HCT116 (cell line): ENCODE results near the gene CACNG5. TPM values are rescaled to one million over a fixed set of nuclear protein-coding genes. Genes with fewer than 3 reads are reported as not detected.

Experiments used
- ATAC-seq: fragments of 200-7000 bp; cut with Tn5 transposase; 2 replicates; pipeline ENCODE4 v1.9.1; 2020; ENCODE audit warnings: mild to moderate bottlenecking, moderate library complexity
- BruUV-seq: library from RNA; stranded (reverse); fragments of 400-500 nt; replicated peaks from 2 replicates; lab custom pipeline; 2021; lab: Mats Ljungman, UMichigan
- CTCF ChIA-PET: fragments of 300-600 bp; sonication (Branson Sonifier 250); formaldehyde crosslinking; loops from one replicate; lab custom pipeline; 2021; ENCODE audit warnings: antibody characterized with exemption; lab: Charles Lee
- POLR2A ChIA-PET: fragments of 300-600, 350-600 bp; sonication (Branson Sonifier 250); formaldehyde crosslinking; loops from one replicate; lab custom pipeline; 2021; ENCODE audit warnings: antibody characterized with exemption; lab: Charles Lee
- RAD21 ChIA-PET, 2 experiments: fragments of 300-600 bp; sonication (Branson Sonifier 250); formaldehyde crosslinking; loops; one replicate each; lab custom pipeline; 2023; ENCODE audit warnings: low total read pairs in 2 of 2; ENCODE audit not compliant: uncharacterized antibody in 2 of 2, unreplicated experiment in 2 of 2, low non-redundant PET in 1 of 2; lab: Charles Lee
- DNase-seq: peaks from one replicate; pipeline ENCODE4 v3.0.0-alpha.2; 2010; ENCODE audit warnings: low read depth, low spot score
- H2AFZ ChIP-seq: fragments of 200-600 bp; shearing (Covaris generic), sonication (generic); 2 replicates; pipeline ENCODE4 v1.6.1; 2017; ENCODE audit warnings: low read depth, mixed run types, mixed read lengths, antibody characterized with exemption, low read length; ENCODE audit not compliant: poor library complexity, severe bottlenecking
- H3K27ac ChIP-seq: 2 replicates; pipeline ENCODE4 v1.5.1; 2012; ENCODE audit warnings: low read depth, low read length
- H3K27me3 ChIP-seq: fragments of 200-600 bp; sonication (generic); 2 replicates; pipeline ENCODE4 v1.6.1; 2016; ENCODE audit warnings: mixed run types, low read length, mixed read lengths; ENCODE audit not compliant: insufficient read depth
- H3K36me3 ChIP-seq, 2 experiments: fragments of 200-500 bp in 1 of 2; fragments of 200-600 bp in 1 of 2; sonication (Bioruptor generic) in 1 of 2; sonication (generic) in 1 of 2; 2 replicates each; pipeline versions ENCODE4 v1.5.1 to v1.6.1; 2014 to 2016; ENCODE audit warnings: low read length in 2 of 2, inconsistent platforms in 1 of 2, mixed read lengths in 1 of 2, mixed run types in 1 of 2; ENCODE audit not compliant: insufficient read depth in 2 of 2, control insufficient read depth in 1 of 2
- H3K4me1 ChIP-seq, 2 experiments: fragments of 200-600 bp in 1 of 2; sonication (generic) in 1 of 2; 2 replicates each; pipeline versions ENCODE4 v1.5.1 to v1.6.1; 2012 to 2017; ENCODE audit warnings: low read length in 2 of 2, inconsistent platforms in 1 of 2, mild to moderate bottlenecking in 1 of 2, mixed read lengths in 1 of 2, mixed run types in 1 of 2, moderate library complexity in 1 of 2; ENCODE audit not compliant: insufficient read depth in 2 of 2, control insufficient read depth in 1 of 2
- H3K4me2 ChIP-seq: fragments of 200-600 bp; sonication (generic); 2 replicates; pipeline ENCODE4 v1.6.1; 2017; ENCODE audit warnings: mixed run types, low read length, mixed read lengths
- H3K4me3 ChIP-seq, 2 experiments: fragments of 200-600 bp in 1 of 2; sonication (generic) in 1 of 2; replicated peaks in 1 of 2; 2 replicates each; pipeline ENCODE4 v1.5.1; 2011 to 2016; ENCODE audit warnings: low read length in 2 of 2, control low read depth in 1 of 2, low read depth in 1 of 2, mild to moderate bottlenecking in 1 of 2, mixed read lengths in 1 of 2, mixed run types in 1 of 2
- H3K79me2 ChIP-seq: fragments of 200-600 bp; sonication (generic); 2 replicates; pipeline ENCODE4 v1.6.1; 2017; ENCODE audit warnings: mild to moderate bottlenecking, mixed run types, low read length, moderate library complexity, mixed read lengths; ENCODE audit not compliant: insufficient read depth
- H3K9ac ChIP-seq: fragments of 200-600 bp; sonication (generic); 2 replicates; pipeline ENCODE4 v1.6.1; 2016; ENCODE audit warnings: low read length, mixed read lengths
- H3K9me2 ChIP-seq: fragments of 200-600 bp; sonication (generic), shearing (Covaris generic); 2 replicates; pipeline ENCODE4 v1.6.1; 2017; ENCODE audit warnings: mixed run types, mild to moderate bottlenecking, moderate library complexity; ENCODE audit not compliant: insufficient read depth
- H3K9me3 ChIP-seq, 2 experiments: fragments of 200-500 bp in 1 of 2; fragments of 200-600 bp in 1 of 2; sonication (Bioruptor generic) in 1 of 2; sonication (generic) in 1 of 2; 2 replicates each; pipeline ENCODE4 v1.6.1; 2014 to 2017; ENCODE audit warnings: low read length in 2 of 2, mixed read lengths in 2 of 2, inconsistent platforms in 1 of 2, low read depth in 1 of 2, mild to moderate bottlenecking in 1 of 2, mixed run types in 1 of 2, moderate library complexity in 1 of 2; ENCODE audit not compliant: control insufficient read depth in 1 of 2, insufficient read depth in 1 of 2
- H4K20me1 ChIP-seq: fragments of 200-600 bp; sonication (generic), shearing (Covaris generic); 2 replicates; pipeline ENCODE4 v1.6.1; 2017; ENCODE audit warnings: mixed run types, mild to moderate bottlenecking, moderate library complexity; ENCODE audit not compliant: insufficient read depth
- CBX3 ChIP-seq: IDR thresholded peaks from 2 replicates; pipeline ENCODE4 v1.6.1; 2012; ENCODE audit warnings: low read depth
- CEBPB ChIP-seq: IDR thresholded peaks from 2 replicates; pipeline ENCODE4 v1.6.1; 2012; ENCODE audit warnings: low read depth
- EGR1 ChIP-seq: IDR thresholded peaks from 2 replicates; pipeline ENCODE4 v1.6.1; 2012; ENCODE audit warnings: low read depth
- EZH2 ChIP-seq: fragments of 200-600 bp; sonication (generic); IDR thresholded peaks from 2 replicates; pipeline ENCODE4 v1.6.1; 2017; ENCODE audit warnings: antibody characterized with exemption, mixed run types
- JUND ChIP-seq: IDR thresholded peaks from 2 replicates; pipeline ENCODE4 v1.6.1; 2012
- POLR2A ChIP-seq: IDR thresholded peaks from 2 replicates; pipeline ENCODE4 v1.7.0; 2011; ENCODE audit warnings: borderline replicate concordance; ENCODE audit not compliant: insufficient read depth, insufficient read length; ENCODE audit errors: extremely low read depth
- POLR2AphosphoS5 ChIP-seq: IDR thresholded peaks from 2 replicates; pipeline ENCODE4 v1.6.1; 2011; ENCODE audit warnings: mild to moderate bottlenecking, low read depth, low read length, moderate library complexity
- RAD21 ChIP-seq: IDR thresholded peaks from 2 replicates; pipeline ENCODE4 v1.6.1; 2012; ENCODE audit warnings: low read depth, mild to moderate bottlenecking
- SIN3A ChIP-seq: IDR thresholded peaks from 2 replicates; pipeline ENCODE4 v1.6.1; 2012; ENCODE audit warnings: low read depth
- SP1 ChIP-seq: IDR thresholded peaks from 2 replicates; pipeline ENCODE4 v1.6.1; 2012; ENCODE audit warnings: low read depth
- TCF7L2 ChIP-seq: IDR thresholded peaks from 2 replicates; pipeline ENCODE4 v1.7.0; 2011; ENCODE audit warnings: borderline replicate concordance, inconsistent platforms; ENCODE audit not compliant: insufficient read depth, insufficient read length; ENCODE audit errors: extremely low read depth
- YY1 ChIP-seq: IDR thresholded peaks from 2 replicates; pipeline ENCODE4 v1.6.1; 2011; ENCODE audit warnings: low read length, low read depth, moderate library complexity, mild to moderate bottlenecking; ENCODE audit not compliant: insufficient replicate concordance; ENCODE audit errors: extremely low read depth
- ZFX ChIP-seq: fragments of 450-650 bp; IDR thresholded peaks from 2 replicates; pipeline ENCODE4 v1.6.1; 2017
- ZNF274 ChIP-seq: fragments of 200-500 bp; sonication (Bioruptor generic); IDR thresholded peaks from 2 replicates; pipeline ENCODE4 v1.6.1; 2014; ENCODE audit warnings: mild to moderate bottlenecking, low read depth, low read length, inconsistent platforms
- intact Hi-C: fragments of 100-400 bp; cut with micrococcal nuclease; formaldehyde crosslinking; loops from 2 replicates; pipeline ENCODE4 v1.10.0; 2022
- total RNA-seq: library from RNA; stranded (reverse); gene quantifications from one replicate; pipeline ENCODE4 v1.2.1, GENCODE V29; 2021; ENCODE audit not compliant: unreplicated experiment
- TF ChIP-seq, protein P1 (sequence below): IDR thresholded peaks from 2 replicates; pipeline ENCODE4 v1.6.1; 2011; ENCODE audit warnings: mild to moderate bottlenecking, low read length, moderate library complexity; ENCODE audit not compliant: insufficient replicate concordance; ENCODE audit errors: extremely low read depth
- TF ChIP-seq, protein P2 (sequence below): IDR thresholded peaks from 2 replicates; pipeline ENCODE4 v1.6.1; 2012; ENCODE audit warnings: low read depth
- TF ChIP-seq, protein P3 (sequence below), 3 experiments: fragments of 200-600 bp in 1 of 3; sonication (generic) in 1 of 3; IDR thresholded peaks in 2 of 3; conservative IDR thresholded peaks in 1 of 3; 2 replicates each; pipeline ENCODE4 v1.5.1; 2012 to 2017; ENCODE audit warnings: low read depth in 2 of 3, low read length in 2 of 3, antibody characterized with exemption in 1 of 3, borderline replicate concordance in 1 of 3, control low read depth in 1 of 3, mild to moderate bottlenecking in 1 of 3, mixed read lengths in 1 of 3, mixed run types in 1 of 3, moderate library complexity in 1 of 3; ENCODE audit not compliant: insufficient read depth in 1 of 3
- TF ChIP-seq, protein P4 (sequence below): IDR thresholded peaks from 2 replicates; pipeline ENCODE4 v1.6.1; 2012

Gene CACNG5
- total RNA-seq, 1 experiment from 2014 or later, result not detected

DNA sequence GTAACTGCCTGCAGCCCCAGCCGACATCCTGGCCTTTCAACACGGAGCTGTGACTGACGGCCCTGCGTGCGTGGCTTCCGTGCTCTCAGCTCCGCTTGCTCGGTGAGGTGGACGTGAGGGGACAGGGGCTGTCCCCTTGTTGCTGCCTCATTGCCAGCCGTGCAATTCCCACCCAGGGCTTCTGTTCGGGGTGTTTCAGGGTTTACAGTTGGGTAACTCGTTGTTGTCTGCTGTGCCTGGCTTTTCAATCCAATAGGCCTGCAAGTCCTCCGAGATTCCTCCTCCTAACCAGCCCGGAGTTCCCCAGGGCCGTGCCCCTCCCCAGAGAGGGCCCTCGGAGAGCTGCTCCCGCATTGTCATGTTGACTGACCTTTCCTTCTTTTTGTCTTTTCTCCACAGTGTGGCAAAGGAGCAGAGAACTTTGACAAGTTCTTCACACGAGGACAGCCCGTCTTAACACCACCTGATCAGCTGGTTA is 31.4 kb upstream of the CACNG5 start:
- Histone ChIP-seq H3K36me3 (no peaks in the 10 kb centered on the region), H3K9me3 (no peaks in the 10 kb centered on the region), H3K27ac (no peak overlapping the region), H3K9ac (no peak overlapping the region), H3K4me1 (no peaks in the 10 kb centered on the region), H2AFZ (no peak overlapping the region), H3K4me2 (no peak overlapping the region), H4K20me1 (no peaks in the 10 kb centered on the region), H3K27me3 (no peaks in the 10 kb centered on the region), H3K79me2 (no peaks in the 10 kb centered on the region), H3K9me2 (no peaks in the 10 kb centered on the region), H3K4me3 (no peak overlapping the region)
- POLR2A ChIA-PET, result no interaction called here
- BruUV-seq, result no TSS peak
- DNase-seq, result no peak
- TF ChIP-seq, protein P1, sequence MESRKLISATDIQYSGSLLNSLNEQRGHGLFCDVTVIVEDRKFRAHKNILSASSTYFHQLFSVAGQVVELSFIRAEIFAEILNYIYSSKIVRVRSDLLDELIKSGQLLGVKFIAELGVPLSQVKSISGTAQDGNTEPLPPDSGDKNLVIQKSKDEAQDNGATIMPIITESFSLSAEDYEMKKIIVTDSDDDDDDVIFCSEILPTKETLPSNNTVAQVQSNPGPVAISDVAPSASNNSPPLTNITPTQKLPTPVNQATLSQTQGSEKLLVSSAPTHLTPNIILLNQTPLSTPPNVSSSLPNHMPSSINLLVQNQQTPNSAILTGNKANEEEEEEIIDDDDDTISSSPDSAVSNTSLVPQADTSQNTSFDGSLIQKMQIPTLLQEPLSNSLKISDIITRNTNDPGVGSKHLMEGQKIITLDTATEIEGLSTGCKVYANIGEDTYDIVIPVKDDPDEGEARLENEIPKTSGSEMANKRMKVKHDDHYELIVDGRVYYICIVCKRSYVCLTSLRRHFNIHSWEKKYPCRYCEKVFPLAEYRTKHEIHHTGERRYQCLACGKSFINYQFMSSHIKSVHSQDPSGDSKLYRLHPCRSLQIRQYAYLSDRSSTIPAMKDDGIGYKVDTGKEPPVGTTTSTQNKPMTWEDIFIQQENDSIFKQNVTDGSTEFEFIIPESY, result no peak
- no peak for TF ChIP-seq POLR2AphosphoS5
- TF ChIP-seq TCF7L2, result no peak
- no peak for TF ChIP-seq SIN3A
- no peak for TF ChIP-seq CBX3
- TF ChIP-seq YY1, result no peak
- TF ChIP-seq, protein P2, sequence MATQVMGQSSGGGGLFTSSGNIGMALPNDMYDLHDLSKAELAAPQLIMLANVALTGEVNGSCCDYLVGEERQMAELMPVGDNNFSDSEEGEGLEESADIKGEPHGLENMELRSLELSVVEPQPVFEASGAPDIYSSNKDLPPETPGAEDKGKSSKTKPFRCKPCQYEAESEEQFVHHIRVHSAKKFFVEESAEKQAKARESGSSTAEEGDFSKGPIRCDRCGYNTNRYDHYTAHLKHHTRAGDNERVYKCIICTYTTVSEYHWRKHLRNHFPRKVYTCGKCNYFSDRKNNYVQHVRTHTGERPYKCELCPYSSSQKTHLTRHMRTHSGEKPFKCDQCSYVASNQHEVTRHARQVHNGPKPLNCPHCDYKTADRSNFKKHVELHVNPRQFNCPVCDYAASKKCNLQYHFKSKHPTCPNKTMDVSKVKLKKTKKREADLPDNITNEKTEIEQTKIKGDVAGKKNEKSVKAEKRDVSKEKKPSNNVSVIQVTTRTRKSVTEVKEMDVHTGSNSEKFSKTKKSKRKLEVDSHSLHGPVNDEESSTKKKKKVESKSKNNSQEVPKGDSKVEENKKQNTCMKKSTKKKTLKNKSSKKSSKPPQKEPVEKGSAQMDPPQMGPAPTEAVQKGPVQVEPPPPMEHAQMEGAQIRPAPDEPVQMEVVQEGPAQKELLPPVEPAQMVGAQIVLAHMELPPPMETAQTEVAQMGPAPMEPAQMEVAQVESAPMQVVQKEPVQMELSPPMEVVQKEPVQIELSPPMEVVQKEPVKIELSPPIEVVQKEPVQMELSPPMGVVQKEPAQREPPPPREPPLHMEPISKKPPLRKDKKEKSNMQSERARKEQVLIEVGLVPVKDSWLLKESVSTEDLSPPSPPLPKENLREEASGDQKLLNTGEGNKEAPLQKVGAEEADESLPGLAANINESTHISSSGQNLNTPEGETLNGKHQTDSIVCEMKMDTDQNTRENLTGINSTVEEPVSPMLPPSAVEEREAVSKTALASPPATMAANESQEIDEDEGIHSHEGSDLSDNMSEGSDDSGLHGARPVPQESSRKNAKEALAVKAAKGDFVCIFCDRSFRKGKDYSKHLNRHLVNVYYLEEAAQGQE, result no peak
- TF ChIP-seq, protein P3, sequence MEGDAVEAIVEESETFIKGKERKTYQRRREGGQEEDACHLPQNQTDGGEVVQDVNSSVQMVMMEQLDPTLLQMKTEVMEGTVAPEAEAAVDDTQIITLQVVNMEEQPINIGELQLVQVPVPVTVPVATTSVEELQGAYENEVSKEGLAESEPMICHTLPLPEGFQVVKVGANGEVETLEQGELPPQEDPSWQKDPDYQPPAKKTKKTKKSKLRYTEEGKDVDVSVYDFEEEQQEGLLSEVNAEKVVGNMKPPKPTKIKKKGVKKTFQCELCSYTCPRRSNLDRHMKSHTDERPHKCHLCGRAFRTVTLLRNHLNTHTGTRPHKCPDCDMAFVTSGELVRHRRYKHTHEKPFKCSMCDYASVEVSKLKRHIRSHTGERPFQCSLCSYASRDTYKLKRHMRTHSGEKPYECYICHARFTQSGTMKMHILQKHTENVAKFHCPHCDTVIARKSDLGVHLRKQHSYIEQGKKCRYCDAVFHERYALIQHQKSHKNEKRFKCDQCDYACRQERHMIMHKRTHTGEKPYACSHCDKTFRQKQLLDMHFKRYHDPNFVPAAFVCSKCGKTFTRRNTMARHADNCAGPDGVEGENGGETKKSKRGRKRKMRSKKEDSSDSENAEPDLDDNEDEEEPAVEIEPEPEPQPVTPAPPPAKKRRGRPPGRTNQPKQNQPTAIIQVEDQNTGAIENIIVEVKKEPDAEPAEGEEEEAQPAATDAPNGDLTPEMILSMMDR (IDR thresholded peaks at IDR 0.05 in 2 of 3, conservative IDR thresholded peaks at IDR 0.05 in 1 of 3; ENCODE audit: borderline replicate concordance in 1 of 3, insufficient read depth in 1 of 3, low read depth in 2 of 3, low read length in 2 of 3), result no peak
- no peak for TF ChIP-seq ZNF274
- TF ChIP-seq JUND, result no peak
- no peak for TF ChIP-seq EZH2
- no peak for TF ChIP-seq RAD21
- no peak for TF ChIP-seq POLR2A
- TF ChIP-seq CEBPB, result no peak
- no peak for TF ChIP-seq SP1
- TF ChIP-seq EGR1, result no peak
- TF ChIP-seq, protein P4, sequence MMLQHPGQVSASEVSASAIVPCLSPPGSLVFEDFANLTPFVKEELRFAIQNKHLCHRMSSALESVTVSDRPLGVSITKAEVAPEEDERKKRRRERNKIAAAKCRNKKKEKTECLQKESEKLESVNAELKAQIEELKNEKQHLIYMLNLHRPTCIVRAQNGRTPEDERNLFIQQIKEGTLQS, result no peak
- no peak for TF ChIP-seq ZFX
- RAD21 ChIA-PET, result no interaction called here
- ATAC-seq, result no peak
- intact Hi-C loops, result no loop called here
- CTCF ChIA-PET, result no interaction called here
